Lower leg skin (tissue), 4 donors: ENCODE results near the gene PROZ. TPM values are rescaled to one million over a fixed set of nuclear protein-coding genes. Genes with fewer than 3 reads are reported as not detected.

Experiments used
- DNase-seq, 2 donors: peaks; one replicate each; pipeline ENCODE4 v3.0.0-alpha.2; 2019; ENCODE audit warnings: low spot score in 2 of 2
- H3K4me3 ChIP-seq: fragments of 200-600 bp; sonication (generic); 2 replicates; pipeline ENCODE4 v1.5.1; 2017; ENCODE audit warnings: mild to moderate bottlenecking, low read depth; ENCODE audit not compliant: poor library complexity, severe bottlenecking
- CTCF ChIP-seq, 3 donors: fragments of 450-650 bp; IDR thresholded peaks; one replicate each; pipeline ENCODE4 v1.5.1; 2016; ENCODE audit warnings: antibody characterized with exemption in 3 of 3, mild to moderate bottlenecking in 3 of 3, moderate library complexity in 2 of 3
- POLR2A ChIP-seq, 2 donors: fragments of 450-650 bp; IDR thresholded peaks; one replicate each; pipeline ENCODE4 v1.6.1; 2016 to 2017; ENCODE audit warnings: antibody characterized with exemption in 2 of 2, mild to moderate bottlenecking in 1 of 2, moderate library complexity in 1 of 2
- WGBS, 2 donors: methylation state at CpG; one replicate each; pipeline ENCODE4 v1.1.5; 2018; 5-methylcytosine and 5-hydroxymethylcytosine counted together
- intact Hi-C: fragments of 100-400 bp; cut with DNase I; formaldehyde crosslinking; loops from one replicate; pipeline ENCODE4 v1.15.0; 2023; ENCODE audit warnings: low total_unique reads
- total RNA-seq, 4 donors: library from RNA; depleted of rRNA; stranded (reverse); fragments of >200 nt; gene quantifications; one replicate each; pipeline ENCODE4 v1.1.0, GENCODE V29; 2016

Gene PROZ
- total RNA-seq, 4 donors from 2014 or later: not detected

GRCh38 chr13:113140677-113141600 lies 17.5 kb upstream of the PROZ start:
- intact Hi-C loops: no loop called here
- WGBS, 2 donors: 70 to 91% methylated on average over 24 to 25 of the region's 26 CpGs
- no peak overlapping the region for H3K4me3 ChIP-seq
- TF ChIP-seq CTCF (IDR thresholded peaks at IDR 0.05) (no peak), POLR2A (IDR thresholded peaks at IDR 0.05) (no peak)
- DNase-seq: peak in 1 of 2 donors; percentile 85

GRCh38 chr13:113141601-113141970 lies 16.9 kb upstream of the PROZ start:
- TF ChIP-seq CTCF (IDR thresholded peaks at IDR 0.05): no peak
- TF ChIP-seq POLR2A (IDR thresholded peaks at IDR 0.05): no peak
- peak in 1 of 2 donors; percentile 80 for DNase-seq
- intact Hi-C loops: no loop called here
- WGBS, 2 donors: 92% methylated on average over 18 of the region's 18 CpGs
- no peak overlapping the region for H3K4me3 ChIP-seq

DNA sequence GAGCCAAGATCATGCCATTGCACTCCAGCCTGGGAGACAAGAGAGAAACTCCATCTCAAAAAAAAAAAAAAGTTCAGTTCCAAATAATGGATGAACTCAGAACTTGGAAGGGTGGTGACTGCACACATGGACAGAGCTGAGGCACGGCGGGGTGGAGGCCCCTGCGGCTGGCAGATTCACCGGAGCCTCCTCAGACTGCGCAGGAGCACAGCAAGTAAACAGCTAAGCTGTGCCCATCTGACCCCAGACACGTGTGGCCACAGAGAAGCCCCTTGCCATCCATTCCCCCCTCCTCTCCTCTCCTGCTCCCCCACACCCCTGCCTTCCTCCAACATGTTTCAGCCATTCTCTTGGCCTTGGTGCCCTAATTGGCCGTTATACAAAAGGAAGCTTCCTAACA lies 15.6 kb upstream of the PROZ start:
- intact Hi-C loops: no loop called here
- TF ChIP-seq POLR2A (IDR thresholded peaks at IDR 0.05) (no peak), CTCF (IDR thresholded peaks at IDR 0.05) (no peak)
- peak in 1 of 2 donors; percentile 65 for DNase-seq
- WGBS, 2 donors: 59 to 78% methylated on average over 7 of the region's 7 CpGs
- H3K4me3 ChIP-seq: no peak overlapping the region

- intact Hi-C loops: no loop called here
- WGBS, 2 donors: 85% methylated on average over 36 of the region's 39 CpGs
- no peak for TF ChIP-seq CTCF (IDR thresholded peaks at IDR 0.05)
- TF ChIP-seq POLR2A (IDR thresholded peaks at IDR 0.05): no peak
- DNase-seq: peak in 1 of 2 donors; percentile 79
- no peak overlapping the region for H3K4me3 ChIP-seq
Measured at GRCh38 chr13:113143466-113144254, 14.8 kb upstream of the PROZ start.

DNA sequence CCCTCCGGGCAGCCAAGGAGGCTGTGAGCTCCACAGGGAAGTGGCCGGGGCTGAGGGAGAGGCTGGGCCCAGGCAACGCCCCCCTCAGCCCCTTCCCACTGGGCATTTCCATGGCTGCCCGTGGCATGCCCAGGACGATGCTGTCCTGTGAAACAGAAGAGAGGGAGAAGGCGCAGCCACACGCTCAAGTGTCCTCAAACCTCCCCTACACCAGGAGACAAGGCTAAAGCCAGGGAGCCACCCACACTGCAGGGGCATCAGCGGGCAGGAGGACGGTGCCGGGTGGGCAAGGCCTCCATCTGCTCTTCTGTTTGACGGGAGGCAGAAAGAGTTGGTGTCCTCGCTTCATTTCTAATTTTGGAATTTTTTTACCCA lies 14.2 kb upstream of the PROZ start:
- no peak overlapping the region for H3K4me3 ChIP-seq
- 93 to 94% methylated on average over 7 to 10 of the region's 12 CpGs for WGBS, 2 donors
- TF ChIP-seq POLR2A (IDR thresholded peaks at IDR 0.05): no peak
- no peak for TF ChIP-seq CTCF (IDR thresholded peaks at IDR 0.05)
- intact Hi-C loops: no loop called here
- DNase-seq: no peak
